PFSK-1 (cell line): Measurements from ENCODE around the gene UBXN10.

ENCODE experiments used
- FOXP2 ChIP-seq: optimal IDR thresholded peaks from 2 replicates; pipeline ENCODE3; 2011; ENCODE audit warnings: borderline replicate concordance, control low read depth, inconsistent platforms; ENCODE audit not compliant: insufficient read depth; ENCODE audit errors: extremely low read length, extremely low read depth
- POLR2AphosphoS5 ChIP-seq: IDR thresholded peaks from 2 replicates; pipeline ENCODE4 v1.6.1; 2012; ENCODE audit warnings: low read depth, mild to moderate bottlenecking, control low read depth, low read length, moderate library complexity
- REST ChIP-seq, 2 experiments: IDR thresholded peaks; 2 replicates each; pipeline versions ENCODE4 v1.6.1 to v1.8.0; 2011 to 2012; ENCODE audit warnings: low read depth in 2 of 2, low read length in 2 of 2, control low read depth in 1 of 2, inconsistent platforms in 1 of 2, mild to moderate bottlenecking in 1 of 2, moderate library complexity in 1 of 2; ENCODE audit not compliant: insufficient read depth in 1 of 2
- SIN3A ChIP-seq: IDR thresholded peaks from 2 replicates; pipeline ENCODE4 v1.6.1; 2012; ENCODE audit warnings: mild to moderate bottlenecking, low read length, moderate library complexity, borderline replicate concordance; ENCODE audit not compliant: insufficient read depth
- TAF1 ChIP-seq: IDR thresholded peaks from 2 replicates; pipeline ENCODE4 v1.6.1; 2012; ENCODE audit warnings: low read length, control low read depth, borderline replicate concordance; ENCODE audit not compliant: insufficient read depth

Gene UBXN10

GRCh38 chr1:20147846-20148570 is 37.9 kb upstream of the UBXN10 start:
- TF ChIP-seq POLR2AphosphoS5 (no peak), REST (IDR thresholded peaks at IDR 0.05; ENCODE audit: insufficient read depth in 1 of 2, low read depth in 2 of 2, low read length in 2 of 2) (no peak), TAF1 (no peak), FOXP2 (no peak), SIN3A (no peak)

DNA sequence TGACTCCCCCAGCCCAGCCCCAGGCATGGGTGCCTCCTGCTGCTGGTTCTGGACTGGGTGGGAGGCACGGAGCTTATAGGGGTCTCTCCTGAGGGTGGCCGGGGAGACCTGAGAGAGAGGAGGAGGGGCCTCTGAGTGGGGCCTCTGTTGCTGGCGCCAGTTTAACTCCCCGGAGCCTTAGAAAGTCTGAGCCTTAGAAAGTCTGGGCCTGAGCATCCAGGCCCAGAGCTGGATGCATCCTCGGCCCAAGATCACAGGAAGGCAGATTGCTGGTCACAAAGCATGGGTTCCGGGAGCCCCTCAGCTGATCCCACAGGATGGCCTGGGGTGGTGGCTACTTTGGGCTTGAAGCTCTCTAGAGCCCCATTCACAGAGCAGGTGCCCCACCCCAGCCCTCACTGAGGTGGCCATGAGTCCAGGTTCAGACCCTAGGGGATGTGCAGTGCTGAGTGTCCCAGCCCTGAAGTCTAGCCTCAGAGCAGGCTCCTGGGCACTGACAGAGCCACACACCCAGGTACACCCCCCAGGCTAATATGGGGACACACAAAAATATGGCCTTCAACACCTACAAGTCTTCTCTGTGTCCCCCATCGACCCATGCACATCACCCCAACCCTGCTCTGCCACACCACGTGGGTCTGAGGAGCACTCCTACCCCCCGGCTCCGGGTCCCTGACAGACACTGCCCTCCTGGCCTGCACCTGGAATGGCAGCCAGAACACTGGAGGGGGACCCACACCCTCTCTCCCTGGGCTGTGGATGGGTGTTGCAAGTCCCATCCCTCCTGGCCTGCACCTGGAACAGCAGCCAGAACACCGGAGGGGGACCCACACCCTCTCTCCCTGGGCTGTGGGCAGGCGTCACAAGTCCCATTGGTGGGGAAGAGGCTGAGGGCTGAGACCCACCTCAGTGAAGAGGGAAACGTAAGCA is 37.1 kb upstream of the UBXN10 start:
- TF ChIP-seq FOXP2 (no peak), POLR2AphosphoS5 (no peak), SIN3A (no peak), TAF1 (no peak), REST (IDR thresholded peaks at IDR 0.05; ENCODE audit: insufficient read depth in 1 of 2, low read depth in 2 of 2, low read length in 2 of 2) (no peak)

DNA sequence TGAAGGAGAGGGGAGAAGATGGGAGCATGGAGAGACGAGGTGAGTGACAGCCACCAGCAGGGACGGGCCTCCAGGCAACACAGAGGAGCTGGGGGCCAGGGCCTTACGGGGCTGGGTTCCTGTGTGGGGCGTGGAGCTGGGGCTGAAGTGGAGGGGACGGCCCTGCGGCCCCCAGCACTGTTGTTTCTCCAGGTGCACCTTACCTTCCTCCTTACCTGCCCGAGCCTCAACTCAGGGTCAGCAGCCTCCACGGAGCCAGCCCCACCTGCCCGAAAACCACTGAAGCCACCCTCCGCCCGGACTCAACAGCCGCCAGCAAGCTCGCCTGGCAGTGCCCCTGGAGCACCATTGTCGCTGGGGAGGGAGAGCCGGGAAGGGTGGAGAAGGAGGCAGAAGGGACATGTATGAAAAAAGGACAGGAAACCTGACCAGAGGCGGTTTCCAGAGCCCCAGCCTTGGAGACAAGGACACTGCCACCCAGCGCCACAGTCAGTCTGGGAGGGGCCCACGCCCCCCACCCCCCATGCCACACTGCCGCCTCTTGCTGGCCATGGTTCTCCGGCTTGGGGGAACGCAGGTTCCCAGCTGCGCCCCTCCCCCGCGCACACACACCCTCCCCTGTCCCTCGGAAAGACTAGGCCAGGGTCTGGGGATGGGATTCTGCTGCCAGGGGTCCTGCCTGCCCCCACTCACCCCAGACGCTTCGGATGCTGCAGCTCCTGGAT is 36.1 kb upstream of the UBXN10 start:
- TF ChIP-seq TAF1, result no peak
- no peak for TF ChIP-seq SIN3A
- TF ChIP-seq FOXP2, result no peak
- no peak for TF ChIP-seq POLR2AphosphoS5
- no peak for TF ChIP-seq REST (IDR thresholded peaks at IDR 0.05; ENCODE audit: insufficient read depth in 1 of 2, low read depth in 2 of 2, low read length in 2 of 2)

- TF ChIP-seq POLR2AphosphoS5, result no peak
- TF ChIP-seq TAF1, result no peak
- TF ChIP-seq REST (IDR thresholded peaks at IDR 0.05; ENCODE audit: insufficient read depth in 1 of 2, low read depth in 2 of 2, low read length in 2 of 2), result no peak
- no peak for TF ChIP-seq SIN3A
- TF ChIP-seq FOXP2, result no peak
Measured at GRCh38 chr1:20150326-20150705, 35.6 kb upstream of the UBXN10 start.
